Tibial artery (tissue), 4 donors: Measurements from ENCODE around the gene GPR176.

Experiments used
- DNase-seq, 2 donors: peaks; one replicate each; pipeline ENCODE4 v3.0.0-alpha.2; 2019
- H3K27ac ChIP-seq, 2 donors: fragments of 200-600 bp; sonication (generic) in 1 of 2; 1 replicate in 1 of 2; 2 replicates in 1 of 2; pipeline ENCODE4 v1.5.1; 2018 to 2019; ENCODE audit warnings: mild to moderate bottlenecking in 1 of 2
- H3K27me3 ChIP-seq, 2 donors: fragments of 200-600 bp; sonication (generic) in 1 of 2; one replicate each; pipeline versions ENCODE4 v1.5.1 to v1.6.0; 2016 to 2019
- H3K36me3 ChIP-seq, 3 donors: fragments of 200-600 bp; sonication (generic) in 2 of 3; one replicate each; pipeline ENCODE4 v1.5.1; 2016 to 2019; ENCODE audit warnings: mild to moderate bottlenecking in 2 of 3
- H3K4me1 ChIP-seq, 4 donors: fragments of 200-600 bp; sonication (generic) in 2 of 4; 1 replicate in 3 of 4; 2 replicates in 1 of 4; pipeline ENCODE4 v1.5.1; 2016 to 2019
- H3K4me3 ChIP-seq, 2 donors: fragments of 200-600 bp; sonication (generic) in 1 of 2; 1 replicate in 1 of 2; 2 replicates in 1 of 2; pipeline ENCODE4 v1.5.1; 2018 to 2019; ENCODE audit warnings: mild to moderate bottlenecking in 2 of 2
- H3K9me3 ChIP-seq, 3 donors: fragments of 200-600 bp; sonication (generic) in 1 of 3; one replicate each; pipeline ENCODE4 v1.5.1; 2016 to 2019
- intact Hi-C: fragments of 100-400 bp; cut with DNase I; formaldehyde crosslinking; loops from one replicate; pipeline ENCODE4 v1.15.0; 2023; ENCODE audit warnings: low total_unique reads
- TF ChIP-seq, protein P1 (sequence below), 2 experiments: fragments of 200-600 bp in 1 of 2; fragments of 450-650 bp in 1 of 2; IDR thresholded peaks; one replicate each; pipeline ENCODE4 v1.5.1; 2017 to 2019; ENCODE audit warnings: antibody characterized with exemption in 2 of 2, mild to moderate bottlenecking in 1 of 2, moderate library complexity in 1 of 2

GPR176 gene

DNA sequence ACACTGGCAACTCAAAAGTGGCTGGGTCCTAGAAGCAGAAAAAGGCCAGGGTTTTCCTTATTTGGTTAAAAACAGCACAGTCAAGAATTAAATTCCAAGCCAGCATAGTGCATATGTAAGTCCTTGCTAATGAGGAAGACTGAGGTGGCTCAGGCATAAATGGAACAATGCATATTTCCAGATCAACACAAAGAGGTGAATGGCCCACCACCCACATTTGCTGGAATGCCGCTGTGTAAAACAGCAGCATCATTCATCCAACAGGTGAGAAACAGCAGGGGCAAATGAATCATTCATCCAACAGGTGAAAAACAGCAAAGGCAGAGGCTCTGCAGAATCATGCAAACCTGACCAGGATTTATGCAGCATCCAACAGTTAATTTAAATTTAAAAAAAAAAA lies 32.9 kb downstream of the GPR176 start:
- no peak for DNase-seq
- intact Hi-C loops: no loop called here
- TF ChIP-seq, protein P1, sequence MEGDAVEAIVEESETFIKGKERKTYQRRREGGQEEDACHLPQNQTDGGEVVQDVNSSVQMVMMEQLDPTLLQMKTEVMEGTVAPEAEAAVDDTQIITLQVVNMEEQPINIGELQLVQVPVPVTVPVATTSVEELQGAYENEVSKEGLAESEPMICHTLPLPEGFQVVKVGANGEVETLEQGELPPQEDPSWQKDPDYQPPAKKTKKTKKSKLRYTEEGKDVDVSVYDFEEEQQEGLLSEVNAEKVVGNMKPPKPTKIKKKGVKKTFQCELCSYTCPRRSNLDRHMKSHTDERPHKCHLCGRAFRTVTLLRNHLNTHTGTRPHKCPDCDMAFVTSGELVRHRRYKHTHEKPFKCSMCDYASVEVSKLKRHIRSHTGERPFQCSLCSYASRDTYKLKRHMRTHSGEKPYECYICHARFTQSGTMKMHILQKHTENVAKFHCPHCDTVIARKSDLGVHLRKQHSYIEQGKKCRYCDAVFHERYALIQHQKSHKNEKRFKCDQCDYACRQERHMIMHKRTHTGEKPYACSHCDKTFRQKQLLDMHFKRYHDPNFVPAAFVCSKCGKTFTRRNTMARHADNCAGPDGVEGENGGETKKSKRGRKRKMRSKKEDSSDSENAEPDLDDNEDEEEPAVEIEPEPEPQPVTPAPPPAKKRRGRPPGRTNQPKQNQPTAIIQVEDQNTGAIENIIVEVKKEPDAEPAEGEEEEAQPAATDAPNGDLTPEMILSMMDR (IDR thresholded peaks at IDR 0.05): no peak
- H3K27me3 ChIP-seq: no peaks in the 10 kb centered on the region
- no peak overlapping the region for H3K27ac ChIP-seq
- H3K36me3 ChIP-seq: no peaks in the 10 kb centered on the region
- H3K9me3 ChIP-seq: no peaks in the 10 kb centered on the region
- H3K4me3 ChIP-seq: no peak overlapping the region
- peaks cover 0 to 12% (median 3%) of the 10 kb centered on the region in 4 donors for H3K4me1 ChIP-seq

DNA sequence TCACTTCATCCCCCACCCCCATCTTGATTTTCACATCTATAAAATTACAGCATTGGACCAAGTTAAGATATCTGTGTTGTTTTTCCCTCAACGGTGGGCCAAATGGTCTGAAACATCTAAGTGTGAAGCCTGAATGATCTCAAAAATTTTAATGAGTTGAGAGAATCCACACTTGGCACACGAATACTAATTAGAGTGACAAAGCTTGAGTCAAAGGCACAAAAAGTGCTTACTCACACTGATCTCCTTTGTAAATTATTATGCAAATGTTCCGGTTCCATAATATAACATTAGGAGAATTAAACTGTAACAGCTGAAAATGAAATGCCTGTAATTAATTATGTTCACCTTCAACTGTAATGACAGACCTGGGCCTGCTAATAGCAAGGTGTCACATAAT lies 33.6 kb downstream of the GPR176 start:
- no peaks in the 10 kb centered on the region for H3K36me3 ChIP-seq
- DNase-seq: no peak
- H3K4me3 ChIP-seq: no peak overlapping the region
- TF ChIP-seq, protein P1 (IDR thresholded peaks at IDR 0.05): no peak
- no peaks in the 10 kb centered on the region for H3K27me3 ChIP-seq
- no peaks in the 10 kb centered on the region for H3K9me3 ChIP-seq
- intact Hi-C loops: no loop called here
- H3K27ac ChIP-seq: no peak overlapping the region
- H3K4me1 ChIP-seq: peaks cover 0 to 12% (median 3%) of the 10 kb centered on the region in 4 donors

DNA sequence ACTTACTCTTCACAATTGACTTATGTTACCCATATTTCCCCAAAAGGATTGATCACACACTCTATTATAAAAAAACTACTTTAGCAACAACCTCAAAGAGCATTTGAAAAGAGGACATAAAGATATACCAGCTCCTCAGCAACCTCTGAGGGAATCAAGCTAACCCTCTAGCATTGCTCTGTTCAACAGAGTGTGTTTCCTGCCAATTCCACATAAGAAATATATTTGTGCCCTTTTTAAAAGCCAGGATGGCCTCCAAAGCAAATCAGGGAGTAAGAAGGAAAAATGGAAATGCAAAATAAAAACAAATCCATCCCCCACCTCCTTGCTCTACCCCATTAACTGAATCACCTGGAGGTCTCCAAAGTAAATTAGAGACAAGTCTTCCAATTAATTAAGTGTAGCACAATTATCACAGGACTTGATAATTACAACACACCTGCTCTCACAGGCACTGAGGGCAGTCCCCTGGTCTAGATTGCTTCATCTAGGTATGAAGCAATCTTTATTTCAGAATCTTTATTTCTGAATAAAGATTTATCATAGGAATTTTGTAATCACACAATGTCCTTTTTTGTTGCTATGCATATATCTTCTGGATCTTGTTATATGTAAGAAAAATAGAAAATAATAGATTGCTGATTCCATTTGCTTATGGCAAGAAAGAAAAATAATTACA lies 34.8 kb downstream of the GPR176 start:
- H3K27ac ChIP-seq: no peak overlapping the region
- no peaks in the 10 kb centered on the region for H3K9me3 ChIP-seq
- no peak overlapping the region for H3K4me3 ChIP-seq
- H3K36me3 ChIP-seq: no peaks in the 10 kb centered on the region
- TF ChIP-seq, protein P1 (IDR thresholded peaks at IDR 0.05): no peak
- DNase-seq: no peak
- no peaks in the 10 kb centered on the region for H3K27me3 ChIP-seq
- intact Hi-C loops: loop anchor here (1.0 kb wide), 1 partner anchor 24 kb away; no protein-coding TSS in a partner anchor
- H3K4me1 ChIP-seq: peaks cover 0 to 12% (median 3%) of the 10 kb centered on the region in 4 donors

DNA sequence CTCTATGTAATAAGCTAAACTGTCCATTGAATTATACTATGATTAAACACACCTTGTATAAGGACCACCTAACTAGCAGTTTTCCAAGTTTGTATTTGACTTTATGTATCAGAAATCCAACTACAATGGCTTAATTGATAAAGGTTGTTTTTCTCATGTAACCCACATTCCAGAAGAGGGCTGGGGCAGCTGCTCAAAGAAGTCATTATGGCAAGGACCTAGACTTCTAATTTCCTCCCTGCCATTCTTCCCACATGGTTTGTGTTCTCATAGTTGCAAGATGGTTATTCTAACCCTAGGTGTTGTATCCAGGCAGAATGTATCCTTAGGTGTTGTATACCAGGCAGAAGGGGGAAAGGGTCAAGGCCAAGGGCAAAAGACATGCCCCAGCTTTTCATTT lies 35.7 kb downstream of the GPR176 start:
- peaks cover 0 to 12% (median 3%) of the 10 kb centered on the region in 4 donors for H3K4me1 ChIP-seq
- TF ChIP-seq, protein P1 (IDR thresholded peaks at IDR 0.05): no peak
- H3K27ac ChIP-seq: no peak overlapping the region

DNA sequence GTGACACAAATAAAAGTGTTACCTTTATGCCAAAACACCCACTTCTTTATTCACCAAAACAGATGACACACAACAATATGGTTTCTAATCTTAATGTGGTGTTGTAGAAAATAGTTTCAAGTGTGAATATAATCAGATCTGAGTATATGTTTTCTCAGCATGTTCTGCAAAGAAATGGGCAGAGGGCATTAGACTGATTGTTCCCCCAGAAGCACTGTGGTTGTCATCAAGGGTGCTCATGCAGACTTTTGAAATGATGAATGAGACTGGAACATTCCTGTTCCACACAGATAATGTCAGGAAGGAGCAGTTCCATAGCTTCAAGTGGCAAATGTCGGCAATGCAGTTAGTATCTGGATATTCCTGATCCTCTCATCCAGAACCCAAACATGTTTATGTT lies 37.5 kb downstream of the GPR176 start:
- H3K9me3 ChIP-seq: no peaks in the 10 kb centered on the region
- TF ChIP-seq, protein P1 (IDR thresholded peaks at IDR 0.05): no peak
- H3K27me3 ChIP-seq: no peaks in the 10 kb centered on the region
- intact Hi-C loops: no loop called here
- peaks cover 0 to 12% (median under 1%) of the 10 kb centered on the region in 4 donors for H3K4me1 ChIP-seq
- DNase-seq: no peak
- no peak overlapping the region for H3K4me3 ChIP-seq
- no peak overlapping the region for H3K27ac ChIP-seq
- H3K36me3 ChIP-seq: no peaks in the 10 kb centered on the region

More for the DNA sequence above, 35.7 kb downstream of the GPR176 start:
- Histone ChIP-seq H3K36me3 (no peaks in the 10 kb centered on the region), H3K9me3 (no peaks in the 10 kb centered on the region), H3K27me3 (no peaks in the 10 kb centered on the region), H3K4me3 (no peak overlapping the region)
- intact Hi-C loops: no loop called here
- no peak for DNase-seq
